T-helper 22 cell (primary cell): ENCODE data around the gene SLC34A3.
"Not testable (repeated sequence)": the region's sequence is repeated elsewhere in the genome, so short reads cannot be mapped to it uniquely, and the experiment has no call there.

Experiments used
- DNase-seq: peaks from one replicate; pipeline ENCODE4 v3.0.0-alpha.2; 2020; ENCODE audit warnings: low read depth

The SLC34A3 gene

DNA sequence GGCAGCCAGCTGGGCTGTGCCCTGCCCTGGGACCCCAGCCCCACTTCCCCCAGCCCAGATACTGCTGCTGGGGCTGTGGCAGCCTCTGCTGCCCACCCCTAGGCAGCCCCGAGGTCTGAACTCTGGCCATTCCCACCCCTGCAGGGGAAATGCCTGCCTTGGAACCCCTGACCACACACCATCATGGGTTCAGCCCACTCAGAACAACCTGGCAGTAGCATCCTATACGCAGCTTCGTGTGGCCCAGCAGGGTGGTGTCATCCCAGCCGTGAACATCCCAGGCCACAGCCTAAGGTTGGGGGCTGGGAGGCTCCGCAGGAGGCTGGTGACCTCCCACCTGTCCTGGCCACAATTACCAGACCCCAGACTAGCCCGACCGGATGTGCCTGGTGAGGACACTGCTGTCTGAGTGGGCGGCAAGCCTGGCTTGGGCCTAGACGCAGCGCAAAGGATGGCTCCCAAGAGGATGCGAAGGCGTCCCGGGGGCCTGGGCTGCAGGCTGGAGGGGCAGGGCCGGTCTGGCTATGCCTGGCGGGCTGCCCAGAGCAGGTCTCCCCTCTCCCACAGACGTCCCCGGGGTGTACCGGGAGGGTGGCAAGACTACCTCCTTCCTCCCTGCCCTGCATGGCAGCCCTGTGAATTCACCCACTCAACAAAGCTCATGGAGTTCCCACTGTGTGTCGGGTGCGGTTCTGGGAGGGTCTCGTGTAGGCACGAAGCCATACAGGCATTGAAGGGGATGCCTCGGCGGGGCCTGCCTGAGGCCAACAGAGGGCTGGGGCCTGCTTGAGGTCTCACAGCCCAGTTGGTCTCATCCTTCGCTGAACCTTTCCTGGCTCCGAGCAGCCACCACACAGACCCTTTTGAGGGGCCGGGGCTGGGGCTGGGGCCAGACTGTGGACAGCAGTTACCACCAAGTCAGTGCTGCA, 1.5 kb upstream of the SLC34A3 start:
- no peak for DNase-seq

DNA sequence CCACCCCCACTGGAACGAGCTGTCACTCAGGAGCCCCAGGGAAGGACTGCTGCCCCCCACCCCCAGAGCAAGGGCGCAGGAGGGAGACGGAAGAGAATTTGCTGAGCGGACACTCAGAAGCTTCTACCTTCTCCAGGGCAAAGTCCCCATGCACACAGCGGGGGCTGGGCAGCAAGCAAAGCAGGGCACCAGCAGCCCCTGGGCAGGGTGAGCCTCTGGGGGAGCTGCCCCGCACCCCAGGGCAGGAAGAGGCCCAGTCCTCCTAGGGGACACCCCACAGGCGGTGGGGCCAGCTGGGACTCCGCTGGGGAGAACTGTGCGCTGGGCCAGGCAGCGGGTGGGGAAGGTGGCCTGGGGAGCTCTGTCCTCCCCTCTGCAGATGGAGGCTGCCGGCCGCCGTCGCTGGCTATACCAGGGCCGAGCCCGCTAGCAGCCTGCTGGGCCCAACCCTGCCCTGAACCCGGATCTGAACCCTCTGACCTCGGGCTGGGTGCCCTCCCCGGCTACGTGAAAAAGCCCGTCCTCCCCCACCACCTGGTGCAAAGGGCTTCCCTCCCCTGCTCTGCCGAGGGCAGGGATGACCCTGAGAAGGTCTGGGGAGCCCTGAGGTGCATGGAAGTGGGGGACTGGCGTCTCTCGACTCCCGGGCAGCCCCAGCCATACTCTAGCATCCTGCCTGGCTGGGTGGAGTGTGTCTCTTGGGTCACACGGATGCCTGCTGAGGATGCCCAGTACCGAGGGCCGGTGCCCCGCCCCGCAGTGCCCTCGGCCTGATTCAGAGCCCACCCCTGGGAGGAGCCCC, 597 bp upstream of the SLC34A3 start:
- DNase-seq, result no peak

DNA sequence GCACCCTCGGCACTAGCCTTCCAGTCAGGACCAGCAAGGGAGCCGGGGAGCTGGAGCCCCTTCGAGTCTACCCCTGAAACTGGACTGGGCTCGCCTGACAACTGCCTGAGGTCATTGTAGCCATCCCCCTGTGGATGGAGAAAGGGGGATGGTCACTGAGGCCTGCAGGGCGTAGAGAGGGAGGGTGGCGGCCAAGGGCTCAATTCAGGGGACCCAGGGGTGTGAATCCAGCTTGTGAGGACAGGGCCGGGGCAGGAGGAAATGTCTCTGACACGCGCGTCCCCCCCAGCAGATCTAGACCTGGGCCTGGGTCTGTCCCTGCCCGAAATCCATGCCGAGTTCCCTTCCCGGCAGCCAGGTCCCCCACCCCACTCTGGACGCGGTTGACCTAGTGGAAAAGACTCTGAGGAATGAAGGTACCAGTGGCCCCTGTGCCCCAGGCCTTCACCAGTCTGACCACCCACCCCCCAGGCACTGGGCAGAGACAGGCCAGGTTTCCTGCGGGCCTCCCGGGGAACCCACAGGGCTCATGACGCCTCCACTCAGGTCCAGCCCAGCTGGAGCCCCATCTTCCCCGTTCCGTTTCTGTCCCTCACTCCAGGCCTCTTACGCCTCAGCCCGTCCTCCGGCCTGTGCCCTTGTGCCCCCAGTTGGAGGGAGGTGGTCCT, 805 bp downstream of the SLC34A3 start:
- no peak for DNase-seq

DNA sequence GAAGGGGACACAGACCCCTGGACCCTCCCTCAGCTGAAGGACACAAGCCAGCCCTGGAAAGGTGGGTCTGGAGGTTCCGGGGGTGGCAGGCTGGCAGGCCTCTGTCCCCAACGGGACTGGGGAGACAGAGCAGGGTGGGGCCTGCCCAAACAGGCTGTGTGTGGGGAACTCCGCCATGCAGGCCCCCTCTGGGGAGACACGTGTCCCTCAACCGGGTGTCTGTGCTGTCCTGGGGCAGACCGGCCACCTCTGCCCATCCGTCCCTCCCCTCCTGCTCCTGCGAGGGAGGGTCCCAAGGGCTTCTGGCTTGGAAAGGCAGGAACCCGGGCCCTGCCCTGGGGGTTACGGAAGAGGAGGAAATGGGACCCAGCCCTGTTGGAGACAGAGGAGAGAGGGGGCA, 1.4 kb downstream of the SLC34A3 start:
- no peak for DNase-seq

DNA sequence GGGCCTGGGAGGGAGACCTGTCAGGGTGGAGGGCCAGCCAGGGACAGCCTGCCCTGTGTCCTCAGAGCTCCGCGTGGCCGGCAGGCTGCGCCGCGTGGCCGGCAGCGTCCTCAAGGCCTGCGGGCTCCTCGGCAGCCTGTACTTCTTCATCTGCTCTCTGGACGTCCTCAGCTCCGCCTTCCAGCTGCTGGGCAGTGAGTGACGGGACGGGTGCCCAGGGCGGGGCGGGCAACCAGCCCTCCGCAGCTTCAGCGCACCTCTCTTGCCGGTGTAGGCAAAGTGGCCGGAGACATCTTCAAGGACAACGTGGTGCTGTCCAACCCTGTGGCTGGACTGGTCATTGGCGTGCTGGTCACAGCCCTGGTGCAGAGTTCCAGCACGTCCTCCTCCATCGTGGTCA, 1.8 kb downstream of the SLC34A3 start:
- DNase-seq, result no peak

DNA sequence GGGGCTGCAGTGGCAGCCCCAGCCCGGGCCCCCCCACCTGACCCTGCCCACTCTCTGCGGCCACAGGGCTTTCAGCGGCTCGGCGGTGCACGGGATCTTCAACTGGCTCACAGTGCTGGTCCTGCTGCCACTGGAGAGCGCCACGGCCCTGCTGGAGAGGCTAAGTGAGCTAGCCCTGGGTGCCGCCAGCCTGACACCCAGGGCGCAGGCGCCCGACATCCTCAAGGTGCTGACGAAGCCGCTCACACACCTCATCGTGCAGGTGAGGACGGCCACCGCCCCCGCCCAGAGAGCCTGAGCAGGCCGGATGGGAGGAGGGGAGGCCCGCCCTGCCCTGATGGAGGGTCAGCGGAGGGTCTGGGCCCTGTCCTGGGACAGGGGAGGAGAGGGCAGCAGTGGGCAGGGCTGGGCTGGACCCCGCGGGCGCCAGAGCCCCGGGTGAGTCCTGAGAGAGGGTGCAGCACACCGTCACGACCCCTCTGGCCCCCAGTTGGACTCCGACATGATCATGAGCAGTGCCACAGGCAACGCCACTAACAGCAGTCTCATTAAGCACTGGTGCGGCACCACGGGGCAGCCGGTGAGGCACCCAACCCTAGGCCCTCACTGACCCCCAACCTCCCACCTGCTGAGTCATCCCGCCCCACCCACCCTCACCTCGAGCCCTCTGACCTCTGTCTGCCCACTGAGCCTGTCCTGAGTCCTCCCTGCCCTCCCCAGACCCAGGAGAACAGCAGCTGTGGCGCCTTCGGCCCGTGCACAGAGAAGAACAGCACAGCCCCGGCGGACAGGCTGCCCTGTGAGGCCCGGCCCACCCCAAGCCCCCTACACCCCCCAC, 2.7 kb downstream of the SLC34A3 start:
- DNase-seq, result no peak

DNA sequence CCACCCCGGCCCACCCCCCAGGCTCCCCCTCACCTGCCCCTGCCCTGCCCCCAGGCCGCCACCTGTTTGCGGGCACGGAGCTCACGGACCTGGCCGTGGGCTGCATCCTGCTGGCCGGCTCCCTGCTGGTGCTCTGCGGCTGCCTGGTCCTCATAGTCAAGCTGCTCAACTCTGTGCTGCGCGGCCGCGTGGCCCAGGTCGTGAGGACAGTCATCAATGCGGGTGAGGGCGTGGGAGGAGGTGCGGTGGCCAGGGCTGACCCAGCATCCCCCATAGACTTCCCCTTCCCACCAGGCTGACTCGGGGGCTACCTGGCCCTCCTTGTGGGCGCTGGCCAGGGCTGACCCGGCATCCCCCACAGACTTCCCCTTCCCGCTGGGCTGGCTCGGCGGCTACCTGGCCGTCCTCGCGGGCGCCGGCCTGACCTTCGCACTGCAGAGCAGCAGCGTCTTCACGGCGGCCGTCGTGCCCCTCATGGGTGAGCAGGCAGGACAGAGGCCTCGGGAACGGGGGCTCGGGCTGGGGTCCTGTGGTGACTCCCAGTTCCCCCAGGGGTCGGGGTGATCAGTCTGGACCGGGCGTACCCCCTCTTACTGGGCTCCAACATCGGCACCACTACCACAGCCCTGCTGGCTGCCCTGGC, 3.5 kb downstream of the SLC34A3 start:
- no peak for DNase-seq

DNA sequence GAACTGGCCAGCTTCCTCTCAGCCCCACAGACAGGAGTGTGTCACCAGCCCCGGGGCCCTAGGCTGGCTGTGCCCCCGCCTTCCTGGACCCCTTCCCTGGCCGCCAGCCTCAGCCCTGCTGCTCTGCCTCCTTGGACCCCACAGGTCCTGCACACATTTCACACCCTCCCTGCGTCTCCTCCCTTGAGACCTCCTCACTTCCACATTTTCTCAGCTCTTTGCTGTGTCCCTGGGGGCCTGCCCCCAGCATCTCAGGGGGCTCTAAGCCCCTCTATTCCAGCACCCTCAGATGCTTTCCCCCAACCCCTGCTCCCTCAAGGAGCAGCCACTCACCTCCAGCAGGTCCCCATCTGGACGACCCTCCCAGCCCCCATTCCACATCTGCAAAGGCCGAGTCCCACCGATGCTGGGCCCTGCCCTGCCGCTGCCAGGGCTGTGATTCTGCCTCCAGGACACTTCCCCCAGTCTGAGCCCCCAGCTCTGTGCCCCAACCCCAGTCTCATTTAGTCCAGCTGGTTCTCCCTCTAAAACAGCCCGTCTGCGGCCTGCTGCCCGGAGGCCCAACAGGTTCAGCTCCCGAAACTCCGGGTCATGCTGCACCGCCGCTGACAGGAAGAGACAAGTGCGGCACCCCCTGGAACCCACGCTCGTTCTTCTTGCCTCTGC, 4.2 kb downstream of the SLC34A3 start:
- DNase-seq, result no peak

DNA sequence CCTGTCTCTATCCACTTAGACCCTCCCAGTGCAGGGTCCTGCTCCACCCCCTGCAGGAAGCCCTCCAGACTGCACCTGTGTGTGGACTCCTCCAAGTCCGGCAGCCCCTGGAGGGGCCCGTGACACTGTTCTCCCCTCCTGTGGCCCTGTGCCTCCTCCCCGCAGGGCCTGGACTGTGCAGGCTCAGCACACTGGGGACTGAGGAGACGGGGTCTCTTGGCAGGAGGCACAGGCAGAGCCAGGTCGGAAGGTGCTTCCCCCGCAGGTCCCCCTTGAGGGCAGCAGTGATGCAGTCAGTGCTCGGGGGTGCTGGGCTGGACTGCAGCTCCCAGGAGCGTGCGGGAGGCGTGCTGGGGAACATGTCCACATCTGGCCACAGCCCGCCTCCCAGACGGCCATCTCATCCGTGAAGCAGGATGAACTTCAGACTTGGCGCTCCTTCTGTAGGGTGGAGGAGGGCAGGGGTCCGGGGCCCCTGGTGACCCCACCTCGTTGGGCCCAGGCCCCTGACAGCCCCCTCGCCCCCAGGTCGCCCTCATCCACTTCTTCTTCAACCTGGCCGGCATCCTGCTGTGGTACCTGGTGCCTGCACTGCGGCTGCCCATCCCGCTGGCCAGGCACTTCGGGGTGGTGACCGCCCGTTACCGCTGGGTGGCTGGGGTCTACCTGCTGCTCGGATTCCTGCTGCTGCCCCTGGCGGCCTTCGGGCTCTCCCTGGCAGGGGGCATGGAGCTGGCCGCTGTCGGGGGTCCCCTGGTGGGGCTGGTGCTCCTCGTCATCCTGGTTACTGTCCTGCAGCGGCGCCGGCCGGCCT, 4.9 kb downstream of the SLC34A3 start:
- no peak for DNase-seq

DNA sequence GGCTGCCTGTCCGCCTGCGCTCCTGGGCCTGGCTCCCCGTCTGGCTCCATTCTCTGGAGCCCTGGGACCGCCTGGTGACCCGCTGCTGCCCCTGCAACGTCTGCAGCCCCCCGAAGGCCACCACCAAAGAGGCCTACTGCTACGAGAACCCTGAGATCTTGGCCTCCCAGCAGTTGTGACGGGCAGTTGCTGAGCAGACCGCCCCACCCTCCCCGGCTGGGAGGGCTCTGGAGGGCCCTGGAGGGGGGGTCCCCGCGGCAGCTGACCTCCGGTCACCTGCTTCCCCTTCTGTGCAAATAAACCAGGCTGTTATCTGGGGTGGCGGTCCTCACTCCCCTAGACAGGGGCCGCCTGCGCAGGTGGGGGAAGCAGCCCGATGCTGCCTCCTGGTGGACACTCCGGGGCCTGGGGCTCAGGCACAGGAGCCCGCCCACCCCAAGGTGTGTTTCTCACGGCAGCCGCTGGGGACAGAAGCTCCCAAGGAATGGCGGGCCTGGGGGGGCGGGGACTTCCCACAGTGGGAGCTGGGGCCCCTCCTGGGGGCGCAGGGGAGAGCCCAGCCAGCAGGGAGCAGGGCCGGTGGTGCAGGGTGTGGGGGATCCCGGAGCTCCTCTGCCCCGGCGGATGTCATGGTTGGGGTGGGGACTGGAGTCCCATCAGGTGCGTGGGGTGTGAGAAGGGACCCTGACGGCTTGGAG, 5.7 kb downstream of the SLC34A3 start:
- peak; percentile 77 for DNase-seq

DNA sequence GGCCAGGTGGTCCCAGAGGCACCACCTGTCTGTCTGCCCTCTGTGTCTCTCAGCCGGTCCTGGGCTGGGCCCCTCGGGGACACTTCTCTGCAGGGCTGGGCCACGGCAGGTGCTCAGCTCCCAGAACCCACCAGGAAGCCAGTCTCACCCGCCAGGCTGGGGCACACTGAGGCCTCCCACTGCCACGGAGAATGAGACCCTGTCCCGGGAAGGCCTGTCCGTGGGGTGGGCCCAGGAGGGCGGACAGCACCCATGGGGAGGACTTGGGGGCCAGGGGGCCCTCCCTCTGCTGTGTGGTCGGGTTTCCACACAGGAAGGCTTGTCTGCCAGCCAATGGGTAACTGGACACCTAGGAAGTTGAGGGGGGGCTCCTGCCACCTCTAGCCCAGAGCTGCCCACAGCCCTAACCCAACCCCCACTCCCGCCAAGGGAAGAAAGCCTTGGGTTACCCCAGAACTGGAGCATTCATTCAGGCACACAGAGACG, 6.3 kb downstream of the SLC34A3 start:
- no peak for DNase-seq

DNA sequence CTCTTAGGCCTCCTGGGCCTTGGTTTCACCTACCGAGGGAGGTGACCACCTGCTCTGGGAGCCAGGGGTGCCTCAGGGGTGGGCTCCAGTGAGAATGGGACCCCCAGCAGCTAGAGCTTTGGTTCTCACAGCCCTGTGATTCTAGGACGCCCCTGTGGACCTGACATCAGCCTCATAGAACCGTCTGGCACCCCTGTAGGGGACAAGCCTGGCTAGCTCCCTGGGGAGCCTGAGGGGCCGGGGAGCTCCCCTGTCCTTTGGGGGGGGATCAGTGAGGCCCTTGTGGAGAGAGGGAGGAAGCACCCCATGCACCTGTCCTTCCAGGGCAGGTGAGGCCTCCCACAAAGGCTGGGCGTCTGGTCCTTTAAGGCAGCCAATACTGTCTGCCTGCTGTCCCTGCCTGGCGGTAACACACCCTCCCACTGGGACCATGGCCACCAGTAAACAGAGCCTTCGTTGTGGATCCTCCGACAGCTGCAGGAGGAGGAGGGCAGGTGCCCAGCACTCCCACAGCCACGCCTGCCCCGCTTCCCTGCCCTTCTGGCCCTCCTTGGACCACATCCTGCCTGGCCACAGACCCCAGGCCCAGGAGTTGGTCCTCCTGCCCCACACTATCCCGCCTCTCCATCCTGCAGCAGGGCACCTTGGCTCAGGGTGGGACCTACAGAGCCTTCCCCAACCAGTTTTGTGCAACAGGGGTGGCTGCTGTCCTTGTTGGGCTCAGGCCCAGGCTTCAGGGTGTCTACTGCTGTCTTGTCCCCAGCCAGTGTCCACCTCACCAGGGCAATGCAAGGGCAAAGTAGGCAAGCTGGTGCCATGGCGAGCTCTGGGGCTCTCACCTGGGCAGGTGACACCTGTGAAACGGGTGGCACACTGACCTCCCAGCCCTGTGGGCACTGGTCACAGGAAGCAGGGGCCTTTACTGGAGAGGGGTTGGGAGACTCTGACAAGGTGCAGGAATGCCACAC, 7.3 kb downstream of the SLC34A3 start:
- no peak for DNase-seq

DNA sequence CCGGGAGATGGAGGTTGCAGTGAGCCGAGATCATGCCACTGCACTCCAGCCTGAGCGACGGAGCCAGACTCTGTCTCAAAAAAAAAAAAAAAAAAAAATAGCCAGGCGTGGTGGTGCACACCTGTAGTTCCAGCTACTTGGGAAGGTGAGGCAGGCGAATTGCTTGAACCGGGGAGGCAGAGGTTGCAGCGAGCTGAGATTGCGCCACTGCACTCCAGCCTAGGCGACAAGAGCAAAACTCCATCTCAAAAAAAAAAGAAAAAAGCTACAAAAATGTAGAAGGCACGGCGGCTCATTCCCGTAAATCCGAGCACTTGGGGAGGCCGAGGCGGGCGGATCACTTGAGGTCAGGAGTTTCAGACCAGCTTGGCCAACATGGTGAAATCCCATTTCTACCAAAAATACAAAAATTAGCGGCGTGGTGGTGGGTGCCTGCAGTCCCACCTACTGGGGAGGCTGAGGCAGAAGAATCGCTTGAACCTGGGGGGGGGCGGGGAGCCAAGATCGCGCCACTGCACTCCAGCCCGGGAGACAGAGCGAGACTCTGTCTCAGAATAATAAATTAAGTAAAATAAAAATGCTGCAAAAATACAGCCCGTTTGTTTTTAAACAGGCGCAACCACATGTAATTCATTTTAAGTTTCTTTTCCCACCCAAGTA, 9.0 kb downstream of the SLC34A3 start:
- not testable (repeated sequence) for DNase-seq

DNA sequence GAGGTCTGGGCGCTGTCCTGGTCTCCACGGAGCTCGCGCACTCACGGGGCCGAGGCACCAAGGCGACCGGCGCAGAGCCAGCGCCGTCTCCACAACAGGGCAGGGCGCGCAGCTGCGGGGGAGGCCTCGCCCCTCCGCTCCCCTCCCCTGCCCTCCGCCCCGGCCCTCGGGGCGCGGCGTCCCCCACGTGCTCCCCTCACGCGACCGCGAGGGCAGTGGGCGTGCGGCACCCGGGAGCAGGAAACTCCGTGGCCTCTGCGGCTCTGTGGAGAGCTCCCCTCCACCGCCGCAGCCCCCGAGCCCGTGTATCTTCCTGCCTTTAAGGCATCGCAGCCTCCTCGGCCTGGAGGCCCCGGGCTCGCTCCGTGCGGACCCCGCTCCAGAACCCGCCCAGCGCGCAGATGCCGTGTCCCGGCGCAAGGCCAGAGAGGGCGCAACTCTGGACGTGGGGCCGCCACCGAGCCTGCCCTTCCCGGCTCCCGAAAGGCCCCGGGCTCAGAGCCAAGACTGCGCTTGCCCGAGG, 9.7 kb downstream of the SLC34A3 start:
- peak; percentile 63 for DNase-seq

DNA sequence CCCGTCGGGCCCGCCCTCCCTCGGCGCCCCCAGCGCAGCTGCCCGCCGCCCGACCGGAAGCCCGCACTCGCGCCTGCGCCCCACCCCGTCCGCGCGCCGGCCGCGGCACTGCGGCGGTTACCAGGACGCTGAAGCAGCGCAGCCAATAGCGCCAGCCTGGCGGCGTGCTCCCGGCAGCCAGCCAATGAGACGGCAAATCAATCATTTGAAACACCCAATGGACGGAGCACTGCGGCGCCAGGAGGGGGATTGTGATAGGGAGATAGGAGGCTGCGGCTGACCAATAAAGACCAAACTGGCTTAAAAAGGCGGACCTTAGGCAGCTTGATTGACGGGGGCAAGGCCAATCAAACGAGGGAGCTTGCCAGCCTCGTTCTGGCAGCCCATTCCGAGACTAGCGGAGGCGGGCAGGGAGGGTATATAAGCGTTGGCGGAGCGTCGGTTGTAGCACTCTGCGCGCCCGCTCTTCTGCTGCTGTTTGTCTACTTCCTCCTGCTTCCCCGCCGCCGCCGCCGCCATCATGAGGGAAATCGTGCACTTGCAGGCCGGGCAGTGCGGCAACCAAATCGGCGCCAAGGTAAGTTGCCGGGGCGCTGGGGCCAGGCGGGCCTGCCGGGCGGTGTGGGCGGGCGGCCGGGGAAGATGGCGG, 10.3 kb downstream of the SLC34A3 start, which contains the start of gene TUBB4B:
TSS of gene TUBB4B (plus strand) at position 447 of the 649 bp plus-strand sequence. CDS start at position 521, 74 bp downstream.
- DNase-seq, result peak; percentile 97
